Urinary bladder (tissue), 4 donors: ENCODE results near the gene ZDHHC14. TPM values are rescaled to one million over a fixed set of nuclear protein-coding genes. Genes with fewer than 3 reads are reported as not detected.

Experiments
- DNase-seq: peaks from one replicate; pipeline ENCODE4 v3.0.0-alpha.2; 2015; ENCODE audit errors: extremely low spot score
- H3K27ac ChIP-seq: one replicate; pipeline ENCODE4 v1.5.1; 2013; ENCODE audit warnings: low read depth, mild to moderate bottlenecking, moderate library complexity
- H3K36me3 ChIP-seq: one replicate; pipeline ENCODE4 v1.6.1; 2013; ENCODE audit warnings: mild to moderate bottlenecking, moderate library complexity; ENCODE audit not compliant: insufficient read depth
- H3K4me1 ChIP-seq: one replicate; pipeline ENCODE4 v1.6.1; 2013; ENCODE audit warnings: mild to moderate bottlenecking, moderate library complexity; ENCODE audit not compliant: insufficient read depth
- H3K4me3 ChIP-seq: one replicate; pipeline ENCODE4 v1.5.1; 2013; ENCODE audit warnings: low read depth, low read length
- WGBS: extraction: QIAGEN DNeasy Blood & Tissue Kit; methylation state at CpG from one replicate; pipeline ENCODE4 v1.1.7; 2013; 5-methylcytosine and 5-hydroxymethylcytosine counted together
- polyA plus RNA-seq: library from polyadenylated mRNA; stranded (reverse); fragments of 200-250 nt; gene quantifications from one replicate; pipeline ENCODE4 v1.2.3, GENCODE V29; 2013
- total RNA-seq: library from RNA; depleted of rRNA; stranded (reverse); fragments of >200 nt; gene quantifications from one replicate; pipeline ENCODE4 v1.2.3, GENCODE V29; 2014
- donor health status: healthy with polysubstance abuse.
- donor health status: healthy.

The ZDHHC14 gene
- total and polyA plus RNA-seq, 2 donors, result 9.6 to 10.2 TPM

- no peak for DNase-seq
- Histone ChIP-seq H3K4me1 (no peaks in the 10 kb centered on the region), H3K4me3 (no peak overlapping the region), H3K27ac (no peak overlapping the region), H3K36me3 (no peaks in the 10 kb centered on the region)
- WGBS, result 94% methylated on average over 11 of the region's 11 CpGs
Measured at GRCh38 chr6:157493173-157493572, 112.2 kb downstream of the ZDHHC14 start.

GRCh38 chr6:157493576-157493975 lies 112.6 kb downstream of the ZDHHC14 start:
- WGBS, result 96% methylated on average over 10 of the region's 10 CpGs
- no peak for DNase-seq
- Histone ChIP-seq H3K27ac (no peak overlapping the region), H3K4me3 (no peak overlapping the region), H3K36me3 (no peaks in the 10 kb centered on the region), H3K4me1 (no peaks in the 10 kb centered on the region)

GRCh38 chr6:157494132-157494710 lies 113.2 kb downstream of the ZDHHC14 start:
- no peak for DNase-seq
- 85% methylated on average over 6 of the region's 6 CpGs for WGBS

DNA sequence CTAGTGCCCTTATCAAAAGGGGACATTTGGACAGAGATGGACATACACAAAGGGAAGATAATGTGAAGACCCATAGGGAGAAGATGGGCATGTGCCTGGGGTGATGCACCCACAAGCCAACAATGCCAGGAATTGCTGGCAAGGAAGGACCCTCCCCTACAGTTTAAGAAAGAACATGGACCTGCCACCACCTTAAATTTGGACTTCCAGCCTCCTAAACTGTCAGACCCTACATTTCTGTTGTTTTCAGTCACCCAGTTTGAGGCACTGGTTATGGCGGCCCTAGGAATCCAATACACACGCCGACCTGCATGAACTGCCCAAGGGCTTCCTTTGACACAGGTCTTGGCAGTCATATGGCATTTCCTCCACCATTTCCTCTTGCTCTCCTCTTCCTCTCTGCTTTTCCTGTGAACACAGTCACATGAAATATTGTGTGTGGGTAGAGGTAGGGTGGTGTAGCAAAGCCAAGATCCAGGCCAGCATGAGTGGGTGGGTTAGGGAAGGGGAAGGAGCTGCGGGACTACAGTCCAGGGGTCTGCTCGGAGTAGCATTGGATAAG lies 115.6 kb downstream of the ZDHHC14 start:
- no peak for DNase-seq
- H3K36me3 ChIP-seq, result no peaks in the 10 kb centered on the region
- 88% methylated on average over 5 of the region's 5 CpGs for WGBS
- no peaks in the 10 kb centered on the region for H3K4me1 ChIP-seq
- H3K4me3 ChIP-seq, result no peak overlapping the region
- H3K27ac ChIP-seq, result no peak overlapping the region

More at GRCh38 chr6:157494132-157494710, 113.2 kb downstream of the ZDHHC14 start:
- H3K4me3 ChIP-seq, result no peak overlapping the region
- no peaks in the 10 kb centered on the region for H3K36me3 ChIP-seq
- no peak overlapping the region for H3K27ac ChIP-seq
- H3K4me1 ChIP-seq, result no peaks in the 10 kb centered on the region

DNA sequence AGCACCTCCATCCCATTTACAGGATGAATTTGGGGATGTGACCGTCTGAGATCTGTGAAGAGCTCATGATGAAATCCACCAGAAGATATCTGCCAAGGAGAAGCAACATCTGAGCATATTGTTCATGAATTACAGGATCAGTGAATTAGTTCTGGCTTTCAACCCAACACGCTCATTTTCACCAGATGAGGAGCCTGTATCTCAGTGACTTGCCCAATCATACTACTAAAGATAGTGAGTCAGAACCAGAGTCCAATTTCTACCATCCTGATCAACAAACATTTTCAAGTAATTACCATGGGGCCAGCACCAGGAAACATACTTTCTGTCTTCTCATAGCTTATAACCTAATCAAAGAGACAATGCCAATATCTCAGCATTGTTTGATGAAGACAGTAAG lies 116.6 kb downstream of the ZDHHC14 start:
- H3K36me3 ChIP-seq, result no peaks in the 10 kb centered on the region
- H3K4me1 ChIP-seq, result no peaks in the 10 kb centered on the region
- DNase-seq, result no peak
- no peak overlapping the region for H3K27ac ChIP-seq
- 98% methylated on average over 2 of the region's 2 CpGs for WGBS
- no peak overlapping the region for H3K4me3 ChIP-seq

DNA sequence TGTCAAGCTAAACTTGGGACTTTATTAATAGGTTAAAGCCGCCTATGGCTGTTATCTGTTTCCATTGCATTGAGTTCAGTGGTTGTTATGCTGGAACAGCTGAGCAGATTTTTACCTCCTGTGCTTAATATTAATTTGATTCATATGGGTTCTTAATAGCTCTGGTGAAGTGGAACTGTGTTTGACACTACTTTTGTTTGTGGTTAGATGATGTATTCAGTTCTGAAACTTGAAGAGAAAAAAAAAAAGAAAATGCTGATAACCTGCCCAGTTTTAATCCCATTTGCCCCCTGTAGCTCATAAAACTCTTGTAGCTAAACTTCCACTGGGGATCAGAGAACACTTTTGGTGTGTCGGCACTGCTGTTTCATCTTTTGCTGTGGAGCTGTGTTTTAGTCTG lies 117.8 kb downstream of the ZDHHC14 start:
- Histone ChIP-seq H3K4me1 (no peaks in the 10 kb centered on the region), H3K4me3 (no peak overlapping the region), H3K27ac (no peak overlapping the region), H3K36me3 (no peaks in the 10 kb centered on the region)
- no peak for DNase-seq
- 91% methylated on average over 2 of the region's 2 CpGs for WGBS

GRCh38 chr6:157500022-157500421 lies 119.0 kb downstream of the ZDHHC14 start:
- DNase-seq, result no peak
- Histone ChIP-seq H3K27ac (no peak overlapping the region), H3K4me1 (no peaks in the 10 kb centered on the region), H3K36me3 (no peaks in the 10 kb centered on the region), H3K4me3 (no peak overlapping the region)
- WGBS, result 92% methylated on average over 1 of the region's 1 CpG

GRCh38 chr6:157503018-157503747 lies 122.2 kb downstream of the ZDHHC14 start:
- WGBS, result 92% methylated on average over 6 of the region's 6 CpGs
- H3K4me1 ChIP-seq, result no peaks in the 10 kb centered on the region
- no peak for DNase-seq
- H3K36me3 ChIP-seq, result no peaks in the 10 kb centered on the region
- H3K27ac ChIP-seq, result no peak overlapping the region
- no peak overlapping the region for H3K4me3 ChIP-seq

DNA sequence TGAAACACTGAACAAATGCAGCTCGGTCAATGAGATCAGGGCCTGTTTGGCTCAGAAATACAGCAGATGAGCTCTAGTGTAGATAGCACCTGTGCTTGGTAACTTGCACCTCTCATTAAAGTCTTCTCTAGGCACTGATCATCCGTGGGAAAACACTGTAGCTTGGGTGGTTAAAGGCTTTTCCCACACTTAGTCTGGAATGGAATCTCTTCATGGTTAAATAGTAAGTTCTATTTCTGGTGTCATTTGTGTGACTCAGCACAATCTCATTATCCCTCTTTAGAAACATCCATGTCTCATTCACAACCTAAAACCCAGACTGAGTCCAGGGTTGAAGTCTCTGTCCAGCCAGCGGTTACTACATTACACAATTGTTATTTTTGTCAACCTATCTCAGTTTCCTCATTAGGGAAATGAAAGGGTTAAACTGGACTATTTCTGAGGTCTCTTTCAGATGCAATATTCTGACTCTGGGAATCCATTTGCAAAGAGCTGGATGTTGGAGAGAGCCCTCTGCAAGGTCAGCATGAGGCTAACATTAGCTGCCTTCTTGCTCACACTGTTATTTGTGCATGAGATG lies 125.0 kb downstream of the ZDHHC14 start:
- Histone ChIP-seq H3K4me1 (no peaks in the 10 kb centered on the region), H3K27ac (no peak overlapping the region), H3K4me3 (no peak overlapping the region), H3K36me3 (no peaks in the 10 kb centered on the region)
- no peak for DNase-seq
- WGBS, result 95% methylated on average over 3 of the region's 3 CpGs

GRCh38 chr6:157510323-157511188 lies 129.6 kb downstream of the ZDHHC14 start:
- 89% methylated on average over 24 of the region's 24 CpGs for WGBS
- H3K4me3 ChIP-seq, result no peak overlapping the region

GRCh38 chr6:157511682-157512381 lies 130.8 kb downstream of the ZDHHC14 start:
- Histone ChIP-seq H3K4me1 (peaks cover 1% of the 10 kb centered on the region), H3K4me3 (no peak overlapping the region), H3K36me3 (no peaks in the 10 kb centered on the region), H3K27ac (no peak overlapping the region)
- no peak for DNase-seq
- 96% methylated on average over 16 of the region's 16 CpGs for WGBS

More at GRCh38 chr6:157510323-157511188, 129.6 kb downstream of the ZDHHC14 start:
- Histone ChIP-seq H3K36me3 (no peaks in the 10 kb centered on the region), H3K27ac (no peak overlapping the region), H3K4me1 (peaks cover 1% of the 10 kb centered on the region)
- DNase-seq, result no peak

DNA sequence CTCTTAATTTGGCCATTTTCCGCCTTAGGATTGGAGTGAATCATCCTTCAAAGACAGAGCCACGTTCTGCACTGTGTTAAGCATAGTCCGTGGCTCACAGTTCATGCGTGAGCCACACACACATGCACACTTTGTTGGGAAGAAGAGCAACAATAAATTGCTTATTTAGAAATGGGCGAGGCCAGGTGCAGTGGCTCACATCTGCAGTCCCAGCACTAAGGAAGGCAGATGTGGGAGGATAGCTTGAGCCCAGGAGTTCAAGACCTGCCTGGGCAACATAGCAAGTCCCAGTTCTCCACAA lies 131.3 kb downstream of the ZDHHC14 start:
- Histone ChIP-seq H3K4me3 (no peak overlapping the region), H3K27ac (no peak overlapping the region), H3K36me3 (no peaks in the 10 kb centered on the region), H3K4me1 (peaks cover 1% of the 10 kb centered on the region)
- 73% methylated on average over 5 of the region's 5 CpGs for WGBS
- no peak for DNase-seq

GRCh38 chr6:157513004-157513603 lies 132.1 kb downstream of the ZDHHC14 start:
- Histone ChIP-seq H3K4me3 (no peak overlapping the region), H3K36me3 (no peaks in the 10 kb centered on the region), H3K4me1 (peaks cover 1% of the 10 kb centered on the region), H3K27ac (no peak overlapping the region)
- WGBS, result 49% methylated on average over 9 of the region's 9 CpGs
- DNase-seq, result no peak
